NT2/D1 (cell line): Measurements from ENCODE around the gene SRC.

ENCODE experiments used
- DNase-seq: peaks from one replicate; pipeline ENCODE4 v3.0.0-alpha.2; 2011; ENCODE audit warnings: low read depth, low spot score
- H3K27me3 ChIP-seq: 2 replicates; pipeline ENCODE4 v1.6.0; 2011; ENCODE audit warnings: mild to moderate bottlenecking; ENCODE audit not compliant: insufficient read length, insufficient read depth
- H3K36me3 ChIP-seq: 2 replicates; pipeline ENCODE4 v1.6.1; 2011; ENCODE audit warnings: mild to moderate bottlenecking, low read length, mixed read lengths; ENCODE audit not compliant: insufficient read depth, insufficient read length
- H3K4me1 ChIP-seq: 2 replicates; pipeline ENCODE4 v1.5.1; 2011; ENCODE audit not compliant: insufficient read depth, insufficient read length
- H3K4me3 ChIP-seq: 2 replicates; pipeline ENCODE4 v1.5.1; 2011; ENCODE audit warnings: low read depth; ENCODE audit not compliant: insufficient read length
- H3K9ac ChIP-seq: 2 replicates; pipeline ENCODE4 v1.6.0; 2011; ENCODE audit warnings: low read depth; ENCODE audit not compliant: insufficient read length
- H3K9me3 ChIP-seq: 2 replicates; pipeline ENCODE4 v1.5.1; 2011; ENCODE audit warnings: mild to moderate bottlenecking, low read length; ENCODE audit not compliant: insufficient read depth
- SUZ12 ChIP-seq: IDR thresholded peaks from 2 replicates; pipeline ENCODE4 v1.6.1; 2011; ENCODE audit not compliant: insufficient read length, insufficient read depth; ENCODE audit errors: extremely low read depth
- YY1 ChIP-seq: IDR thresholded peaks from 2 replicates; pipeline ENCODE4 v1.6.1; 2011; ENCODE audit not compliant: insufficient read length, insufficient read depth
- ZNF274 ChIP-seq: IDR thresholded peaks from 2 replicates; pipeline ENCODE4 v1.6.1; 2011; ENCODE audit warnings: mild to moderate bottlenecking, low read depth, low read length

SRC gene

GRCh38 chr20:37401282-37401929, 55.5 kb downstream of the SRC start:
- no peak overlapping the region for H3K9ac ChIP-seq

GRCh38 chr20:37401930-37402675, 56.2 kb downstream of the SRC start:
- no peaks in the 10 kb centered on the region for H3K27me3 ChIP-seq
- no peak for DNase-seq
- no peak overlapping the region for H3K4me3 ChIP-seq
- peaks cover 68% of the 10 kb centered on the region for H3K36me3 ChIP-seq
- peaks cover 21% of the 10 kb centered on the region for H3K4me1 ChIP-seq
- H3K9ac ChIP-seq = no peak overlapping the region
- H3K9me3 ChIP-seq = no peaks in the 10 kb centered on the region
- no peak for TF ChIP-seq ZNF274
- no peak for TF ChIP-seq SUZ12
- TF ChIP-seq YY1 = no peak

More at GRCh38 chr20:37401282-37401929, 55.5 kb downstream of the SRC start:
- TF ChIP-seq YY1 (no peak), ZNF274 (no peak), SUZ12 (no peak)
- no peaks in the 10 kb centered on the region for H3K27me3 ChIP-seq
- DNase-seq = no peak
- no peaks in the 10 kb centered on the region for H3K9me3 ChIP-seq
- peaks cover 68% of the 10 kb centered on the region for H3K36me3 ChIP-seq
- peaks cover 18% of the 10 kb centered on the region for H3K4me1 ChIP-seq
- no peak overlapping the region for H3K4me3 ChIP-seq

- H3K9me3 ChIP-seq = no peaks in the 10 kb centered on the region
- H3K4me3 ChIP-seq = no peak overlapping the region
- H3K4me1 ChIP-seq = peaks cover 16% of the 10 kb centered on the region
- H3K27me3 ChIP-seq = no peaks in the 10 kb centered on the region
- H3K9ac ChIP-seq = no peak overlapping the region
- no peak for TF ChIP-seq SUZ12
- no peak for TF ChIP-seq YY1
- no peak for TF ChIP-seq ZNF274
- DNase-seq = no peak
- H3K36me3 ChIP-seq = peaks cover 57% of the 10 kb centered on the region
Measured at GRCh38 chr20:37403107-37404033, 57.4 kb downstream of the SRC start.

GRCh38 chr20:37404461-37404890, 58.5 kb downstream of the SRC start:
- no peak for TF ChIP-seq SUZ12
- TF ChIP-seq ZNF274 = no peak
- TF ChIP-seq YY1 = no peak
- H3K9ac ChIP-seq = no peak overlapping the region
- peaks cover 47% of the 10 kb centered on the region for H3K36me3 ChIP-seq

GRCh38 chr20:37405351-37405897, 59.5 kb downstream of the SRC start:
- no peak for DNase-seq
- H3K4me1 ChIP-seq = peaks cover 16% of the 10 kb centered on the region
- H3K9ac ChIP-seq = no peak overlapping the region
- H3K27me3 ChIP-seq = no peaks in the 10 kb centered on the region
- peaks cover 39% of the 10 kb centered on the region for H3K36me3 ChIP-seq
- no peak for TF ChIP-seq ZNF274
- TF ChIP-seq SUZ12 = no peak
- no peak for TF ChIP-seq YY1
- no peaks in the 10 kb centered on the region for H3K9me3 ChIP-seq
- no peak overlapping the region for H3K4me3 ChIP-seq

More at GRCh38 chr20:37404461-37404890, 58.5 kb downstream of the SRC start:
- no peak for DNase-seq
- H3K4me1 ChIP-seq = peaks cover 16% of the 10 kb centered on the region
- no peak overlapping the region for H3K4me3 ChIP-seq
- H3K9me3 ChIP-seq = no peaks in the 10 kb centered on the region
- H3K27me3 ChIP-seq = no peaks in the 10 kb centered on the region

- H3K4me3 ChIP-seq = peak overlapping the region; percentile 31
- no peak for TF ChIP-seq ZNF274
- no peak for TF ChIP-seq SUZ12
- TF ChIP-seq YY1 = no peak
- H3K4me1 ChIP-seq = peaks cover 22% of the 10 kb centered on the region
- H3K9me3 ChIP-seq = no peaks in the 10 kb centered on the region
- H3K9ac ChIP-seq = peak overlapping the region; percentile 88
- H3K36me3 ChIP-seq = peaks cover 35% of the 10 kb centered on the region
- DNase-seq = no peak
- H3K27me3 ChIP-seq = no peaks in the 10 kb centered on the region
Measured at GRCh38 chr20:37406010-37406998, 60.4 kb downstream of the SRC start.
